Liver (tissue), 3 donors: Measurements from ENCODE around the gene PRR5L.

Experiments used
- CTCF ChIP-seq: fragments of 150-350 bp; IDR thresholded peaks from 2 replicates; pipeline ENCODE4 v1.5.1; 2017; ENCODE audit warnings: improper control_type of control experiment, low read depth, low read length; ENCODE audit not compliant: missing input control
- FOXA1 ChIP-seq: IDR thresholded peaks from 2 replicates; pipeline ENCODE4 v1.6.1; 2016; ENCODE audit warnings: antibody characterized with exemption
- HNF4G ChIP-seq: IDR thresholded peaks from 2 replicates; pipeline ENCODE4 v1.6.1; 2016; ENCODE audit warnings: antibody characterized with exemption
- TAF1 ChIP-seq: conservative IDR thresholded peaks from 2 replicates; pipeline ENCODE4 v1.6.1; 2016; ENCODE audit warnings: antibody characterized with exemption, mild to moderate bottlenecking
- donor health status: healthy.
- donor health status: healthy.

GRCh38 chr11:36328966-36329673 lies 33.0 kb downstream of the PRR5L start:
- TF ChIP-seq CTCF = no peak
- no peak for TF ChIP-seq HNF4G
- TF ChIP-seq FOXA1 = no peak
- TF ChIP-seq TAF1 = no peak
